ENCODE measurements around the gene DPCD. TPM values are rescaled to one million over a fixed set of nuclear protein-coding genes. Genes with fewer than 3 reads are reported as not detected.

DPCD gene
- total and polyA plus RNA-seq, 2 of the 8 experiments (the other 6 are each of a cell fraction or from before 2014, with no cell fraction given): 21.2 to 31.4 TPM

- POLR2A ChIA-PET (ENCODE audit: partially characterized antibody): interaction anchor here (2.8 kb wide), 1 partner anchor 10 kb away, joined by 9 read pairs; no protein-coding TSS in a partner anchor
- no peak overlapping the region for H3K56ac ChIP-seq (replicated peaks; ENCODE audit: insufficient read length, low read depth, low read length)
- CTCF ChIA-PET (ENCODE audit: partially characterized antibody): interaction anchor here (0.8 to 7.5 kb wide), 5 partner anchors 22 to 350 kb away, joined by 3 to 38 read pairs (median 15); no protein-coding TSS in a partner anchor
Observed at GRCh38 chr10:101563497-101564040, 24.6 kb upstream of the DPCD start.

More at GRCh38 chr10:101563497-101564040, 24.6 kb upstream of the DPCD start:
- Histone ChIP-seq H3K4me2 (ENCODE audit: insufficient read depth in 1 of 2, low read depth in 2 of 2, low read length in 2 of 2) (no peak overlapping the region), H2BK15ac (ENCODE audit: low read length) (no peak overlapping the region), H3K23me2 (ENCODE audit: low read depth, low read length) (no peaks in the 10 kb centered on the region; the same call in 1 of the 2 replicates), H2BK20ac (ENCODE audit: low read length) (no peak overlapping the region), H3K4me3 (ENCODE audit: extremely low read depth in 1 of 4, insufficient read depth in 2 of 4, low read depth in 3 of 4, low read length in 4 of 4) (no peak overlapping the region), H3K4ac (replicated peaks; ENCODE audit: insufficient read length, low read depth, low read length) (no peak overlapping the region), H3K9ac (replicated peaks in 1 of 4; ENCODE audit: extremely low read depth in 1 of 4, low read depth in 3 of 4, low read length in 3 of 4) (no peak overlapping the region), H3K4me1 (replicated peaks in 1 of 4; ENCODE audit: control insufficient read depth in 3 of 4, insufficient read depth in 4 of 4, low read length in 3 of 4) (peaks cover 0 to 6% (median 3%) of the 10 kb centered on the region in 4 experiments; a peak in 4 of 7 replicates), H2BK5ac (ENCODE audit: low read depth, low read length) (no peak overlapping the region), H3K14ac (ENCODE audit: insufficient read length) (no peak overlapping the region), H3K23ac (ENCODE audit: insufficient read length) (no peak overlapping the region), H3K27me3 (replicated peaks in 1 of 4; ENCODE audit: control insufficient read depth in 3 of 4, extremely low read depth in 1 of 4, insufficient read depth in 3 of 4, low read length in 3 of 4) (peaks cover 2 to 28% (median 25%) of the 10 kb centered on the region in 4 experiments), H2BK120ac (replicated peaks; ENCODE audit: low read depth, low read length) (no peak overlapping the region), H3K9me3 (ENCODE audit: insufficient read depth in 2 of 2, low read depth in 1 of 2, low read length in 1 of 2) (no peaks in the 10 kb centered on the region), H3K79me2 (ENCODE audit: control insufficient read depth in 1 of 2, insufficient read depth in 2 of 2, low read length in 2 of 2) (no peaks in the 10 kb centered on the region), H4K5ac (ENCODE audit: insufficient read length, low read depth, low read length) (no peak overlapping the region), H4K91ac (replicated peaks; ENCODE audit: insufficient read length, low read length) (no peak overlapping the region), H4K8ac (ENCODE audit: extremely low read depth, insufficient read depth, low read length) (no peak overlapping the region), H3K18ac (ENCODE audit: extremely low read depth, low read length) (no peak overlapping the region), H3K36me3 (ENCODE audit: control insufficient read depth in 2 of 4, insufficient read depth in 4 of 4, low read length in 3 of 4) (no peaks in the 10 kb centered on the region), H2AFZ (ENCODE audit: low read length) (no peak overlapping the region), H4K20me1 (replicated peaks in 1 of 2; ENCODE audit: control insufficient read depth in 1 of 2, insufficient read depth in 2 of 2, low read length in 2 of 2) (peaks cover 0 to 4% of the 10 kb centered on the region in 2 experiments), H3K79me1 (ENCODE audit: low read depth, low read length) (no peaks in the 10 kb centered on the region), H2AK5ac (ENCODE audit: low read depth, low read length) (no peak overlapping the region), H2BK12ac (ENCODE audit: low read depth, low read length) (no peak overlapping the region), H3K27ac (ENCODE audit: low read depth, low read length) (no peak overlapping the region)
- 83% methylated on average over 11 of the region's 11 CpGs; no CpG with 5 or more reads in 1 of the 2 experiments for WGBS, 2 experiments (ENCODE audit: extremely low coverage in 1 of 2, insufficient coverage in 1 of 2, insufficient read length in 1 of 2, insufficient replicate concordance in 2 of 2, low coverage in 1 of 2, low lambda C conversion rate in 2 of 2, missing lambda C conversion rate in 1 of 2)
- no peak for TF ChIP-seq SIN3A (conservative IDR thresholded peaks at IDR 0.05 in 1 of 2, IDR thresholded peaks at IDR 0.05 in 1 of 2; ENCODE audit: low read depth in 1 of 2, low read length in 2 of 2)
- no peak for TF ChIP-seq TCF12 (IDR thresholded peaks at IDR 0.05; ENCODE audit: low read depth, low read length)
- TF ChIP-seq HDAC2 (IDR thresholded peaks at IDR 0.05; ENCODE audit: borderline replicate concordance in 1 of 2, low read depth in 2 of 2, low read length in 2 of 2): no peak
- TF ChIP-seq FOSL1 (IDR thresholded peaks at IDR 0.05; ENCODE audit: insufficient read depth, low read depth, low read length): no peak
- no peak for FAIRE-seq
- peak in 1 of 2 experiments; percentile 36 for DNase-seq (ENCODE audit: low read depth in 1 of 2, low spot score in 2 of 2)

Data from H1 (cell line).